Thoracic aorta endothelial cell (primary cell): Measurements from ENCODE around the gene ARL17B. TPM values are rescaled to one million over a fixed set of nuclear protein-coding genes. Genes with fewer than 3 reads are reported as not detected.

Experiments used
- small RNA-seq: library from RNA; depleted of rRNA; stranded (forward); fragments of <200 nt; gene quantifications from one replicate; pipeline ENCODE3, GENCODE V24; 2012
- total RNA-seq: library from RNA; depleted of rRNA; stranded (reverse); fragments of >200 nt; gene quantifications from 2 replicates; pipeline ENCODE4 v1.2.3, GENCODE V29; 2012

ARL17B gene
- 2.9 and 7.5 TPM in 2 replicates for total RNA-seq

DNA sequence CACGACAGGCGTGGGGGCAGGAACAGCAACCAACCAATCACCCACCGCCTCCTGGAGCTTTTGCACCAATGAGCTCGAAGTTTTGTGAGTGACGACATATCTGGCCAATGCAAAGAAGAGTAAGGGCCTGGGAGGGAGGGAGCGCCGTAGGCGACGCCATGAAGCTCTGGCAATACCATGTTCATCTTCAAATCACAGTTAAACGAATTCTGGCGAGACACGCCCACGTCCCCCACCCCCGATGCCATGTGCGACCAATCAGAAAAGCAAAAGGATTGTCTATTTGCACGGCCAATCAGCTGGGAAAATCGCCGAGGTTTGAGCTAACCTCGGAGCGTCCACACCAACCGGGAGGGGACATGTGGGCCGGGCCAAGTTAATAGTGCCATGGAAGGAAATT is at the start of gene ARL17B:
Gene ARL17B (minus strand): TSS at position 12 of the 400 bp plus-strand sequence. CDS start 3,369 bp downstream, outside the sequence.

DNA sequence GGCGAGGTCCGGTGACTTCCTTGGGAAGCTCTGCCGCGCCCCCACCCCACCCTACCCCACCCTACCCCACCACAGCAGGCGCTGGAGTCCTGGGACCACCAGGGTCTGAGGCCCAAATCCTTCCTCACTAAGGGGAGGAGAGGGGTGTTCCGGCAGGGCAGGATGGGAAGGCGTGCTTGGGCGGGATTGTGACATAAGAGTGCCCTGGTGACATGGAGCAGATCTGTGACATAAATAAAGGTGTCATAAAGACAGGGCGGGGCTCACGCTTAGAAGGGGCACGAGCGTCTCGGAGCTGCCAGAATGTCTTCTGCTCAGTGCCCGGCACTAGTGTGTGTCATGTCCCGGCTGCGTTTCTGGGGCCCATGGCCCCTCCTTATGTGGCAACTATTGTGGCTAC is 66.7 kb downstream of the ARL17B start, which contains the start of gene LRRC37A:
Gene LRRC37A (plus strand): TSS at position 301 of the 400 bp plus-strand sequence. CDS start 3 bp downstream, at position 304.

Small RNAs within 50 kb of the gene (small RNA-seq; reads per million reads assigned to genes)
- gene RN7SL656P = not detected

Other genes starting within 250 kb of the ARL17B start
- gene KANSL1, start 168.3 kb downstream of the ARL17B start, total RNA-seq = 108 and 194 TPM in 2 replicates
- 2.9 and 8.2 TPM in 2 replicates for gene LRRC37A, start 66.6 kb downstream of the ARL17B start, total RNA-seq
- 8.6 and 12.8 TPM in 2 replicates for gene LRRC37A2, start 150.7 kb upstream of the ARL17B start, total RNA-seq
- 8.0 and 17.9 TPM in 2 replicates for gene ARL17A, start 217.9 kb upstream of the ARL17B start, total RNA-seq
- gene NSF, start 228.9 kb upstream of the ARL17B start, total RNA-seq = 48.5 and 66.4 TPM in 2 replicates